ENCODE results near the gene UBE2O.
A peak's percentile ranks its signal among the peaks of the same experiment; 100 is the strongest.

- TF ChIP-seq CTCF (IDR thresholded peaks at IDR 0.05; ENCODE audit: extremely low read depth in 1 of 2, insufficient read depth in 1 of 2, low read depth in 1 of 2, low read length in 2 of 2) (no peak), POLR2AphosphoS5 (IDR thresholded peaks at IDR 0.05; ENCODE audit: insufficient read depth, low read depth, low read length) (peak; percentile 71), POLR2A (IDR thresholded peaks at IDR 0.05; ENCODE audit: low read depth, low read length) (peak; percentile 93)
Measured at GRCh38 chr17:76384222-76384986, 68.5 kb downstream of the UBE2O start, which contains the start of gene SPHK1.
